Caki2 (cell line): Measurements from ENCODE around the gene DDX39A. TPM values are rescaled to one million over a fixed set of nuclear protein-coding genes. Genes with fewer than 3 reads are reported as not detected.
A peak's percentile ranks its signal among the peaks of the same experiment; 100 is the strongest.

Experiments used
- DNase-seq: peaks from one replicate; pipeline ENCODE4 v3.0.0-alpha.2; 2015; ENCODE audit warnings: low read depth
- in situ Hi-C: cut with HindIII; loops from 2 replicates; pipeline ENCODE4 v1.10.0; 2016; ENCODE audit warnings: low sequenced_read_pairs, low pct_unique_long_range_greater_than_20kb, mixed read lengths
- total RNA-seq: library from RNA; depleted of rRNA; stranded (reverse); fragments of >200 nt; shearing (Covaris generic); gene quantifications from 2 replicates; pipeline ENCODE4 v1.2.3, GENCODE V29; 2014; ENCODE audit warnings: low replicate concordance

Gene DDX39A
- total RNA-seq, 1 experiment from 2014 or later: 194 TPM

GRCh38 chr19:14437578-14438140 lies 18.5 kb upstream of the DDX39A start:
- DNase-seq: no peak
- in situ Hi-C loops: no loop called here

GRCh38 chr19:14435320-14436050 lies 16.3 kb upstream of the DDX39A start:
- no peak for DNase-seq

GRCh38 chr19:14434543-14435319 lies 15.6 kb upstream of the DDX39A start:
- in situ Hi-C loops: no loop called here
- peak; percentile 98 for DNase-seq

More at GRCh38 chr19:14435320-14436050, 16.3 kb upstream of the DDX39A start:
- in situ Hi-C loops: no loop called here

GRCh38 chr19:14433554-14434501 lies 14.7 kb upstream of the DDX39A start:
- peak; percentile 71 for DNase-seq

GRCh38 chr19:14432791-14433553 lies 13.8 kb upstream of the DDX39A start, which contains the start of gene PKN1:
TSS of gene PKN1 (plus strand) at chr19:14433306. CDS start at chr19:14433522, 216 bp downstream.
- no peak for DNase-seq
- in situ Hi-C loops: no loop called here

More at GRCh38 chr19:14433554-14434501, 14.7 kb upstream of the DDX39A start:
- in situ Hi-C loops: no loop called here

- no peak for DNase-seq
- in situ Hi-C loops: no loop called here
Measured at GRCh38 chr19:14430712-14431111, 11.6 kb upstream of the DDX39A start.

DNA sequence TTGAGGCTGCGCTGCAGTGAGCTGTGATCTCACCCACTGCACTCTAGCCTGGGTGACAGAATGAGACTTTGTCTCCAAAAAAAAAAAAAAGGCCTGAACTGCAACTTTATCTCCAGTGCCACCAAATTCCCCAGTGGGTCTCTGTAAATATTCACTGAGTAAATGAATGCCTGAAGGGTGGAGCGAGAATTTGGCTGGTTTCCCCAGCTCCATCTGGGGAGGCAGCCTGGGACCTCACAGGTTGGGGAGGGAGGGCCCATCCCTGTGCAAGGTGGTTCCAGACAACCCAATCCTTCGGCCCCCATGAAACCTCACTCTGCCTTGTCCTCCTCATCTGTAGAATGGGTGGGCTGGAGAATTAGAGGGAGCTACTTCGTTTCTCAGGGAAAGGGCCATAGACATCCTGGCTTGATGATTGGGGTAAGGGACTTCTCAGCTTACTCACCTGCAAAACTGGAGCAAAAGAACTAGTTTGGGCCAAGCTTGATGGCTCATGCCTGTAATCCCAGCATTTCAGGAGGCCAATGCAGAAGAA lies 9.8 kb upstream of the DDX39A start:
- in situ Hi-C loops: no loop called here
- DNase-seq: no peak

DNA sequence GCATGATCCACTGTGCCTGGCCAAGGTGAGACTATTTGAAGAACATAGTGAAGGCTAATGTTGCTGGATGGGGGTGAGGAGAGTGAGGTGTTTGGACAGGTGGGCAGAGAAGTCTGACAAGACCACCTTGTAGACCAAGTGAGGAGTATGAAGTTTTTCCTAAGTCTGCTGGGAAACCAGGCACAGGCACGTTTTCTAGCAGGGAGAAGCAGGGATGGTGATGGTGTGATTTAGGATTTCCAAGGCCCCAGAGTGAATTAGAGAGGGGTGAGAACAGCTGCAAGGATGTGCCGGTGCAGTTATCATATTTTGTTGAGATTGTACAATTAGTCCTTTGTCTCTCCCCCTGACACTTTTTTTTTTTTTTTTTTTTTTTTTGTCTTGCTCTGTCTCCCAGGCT lies 8.3 kb upstream of the DDX39A start:
- no peak for DNase-seq
- in situ Hi-C loops: no loop called here

GRCh38 chr19:14425696-14426138 lies 6.6 kb upstream of the DDX39A start:
- in situ Hi-C loops: no loop called here
- DNase-seq: peak; percentile 69

DNA sequence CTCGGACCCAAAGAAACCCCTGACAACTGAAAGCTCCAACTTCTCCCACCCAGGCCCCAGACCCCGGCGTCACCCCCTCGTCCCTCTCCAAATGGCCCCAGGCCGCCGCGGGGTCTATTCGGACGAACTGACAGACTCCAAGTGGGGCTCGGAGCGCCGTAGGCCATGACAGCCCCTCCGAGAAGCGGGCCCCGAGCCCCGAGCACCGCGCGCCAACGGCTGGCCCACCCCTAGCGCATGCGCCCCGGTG lies 360 bp downstream of the DDX39A start:
- in situ Hi-C loops: no loop called here
- DNase-seq: no peak

GRCh38 chr19:14416817-14417231 lies 2.3 kb downstream of the DDX39A start:
- in situ Hi-C loops: no loop called here
- no peak for DNase-seq

DNA sequence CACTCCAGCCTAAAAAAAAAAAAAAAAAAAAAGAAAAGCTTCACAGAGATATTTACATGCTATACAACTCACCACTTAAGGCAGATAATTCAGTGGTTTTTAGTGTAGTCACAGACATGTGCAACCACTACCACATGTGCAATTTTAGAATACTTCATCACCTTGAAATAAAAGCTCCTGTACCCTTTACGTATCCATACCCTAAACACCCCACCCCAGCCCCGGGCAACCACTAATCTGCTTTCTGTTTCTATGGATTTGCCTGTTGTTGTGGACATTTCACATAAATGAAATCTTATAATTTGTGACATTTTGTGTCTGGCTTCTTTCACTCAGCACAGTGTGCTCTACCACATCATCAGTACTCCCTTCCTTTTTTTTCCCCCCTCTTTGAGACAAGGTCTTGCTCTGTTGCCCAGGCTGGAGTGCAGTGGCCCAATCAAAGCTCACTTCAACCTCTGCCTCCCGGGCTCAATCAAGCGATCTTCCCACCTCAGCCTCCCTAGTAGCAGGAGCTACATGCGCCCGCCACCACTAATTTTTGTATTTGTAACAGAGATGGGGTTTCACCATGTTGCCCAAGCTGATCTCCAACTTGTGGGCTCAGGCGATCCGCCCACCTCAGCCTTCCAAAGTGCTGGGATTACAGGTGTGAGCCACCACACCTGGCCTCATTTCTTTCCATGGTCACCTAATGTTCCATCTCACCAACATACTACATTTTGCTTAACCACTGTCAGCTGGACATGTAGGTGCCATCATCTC lies 4.0 kb downstream of the DDX39A start:
- in situ Hi-C loops: no loop called here
- DNase-seq: no peak

- in situ Hi-C loops: no loop called here
- DNase-seq: no peak
Measured at GRCh38 chr19:14413693-14414181, 5.4 kb downstream of the DDX39A start.

DNA sequence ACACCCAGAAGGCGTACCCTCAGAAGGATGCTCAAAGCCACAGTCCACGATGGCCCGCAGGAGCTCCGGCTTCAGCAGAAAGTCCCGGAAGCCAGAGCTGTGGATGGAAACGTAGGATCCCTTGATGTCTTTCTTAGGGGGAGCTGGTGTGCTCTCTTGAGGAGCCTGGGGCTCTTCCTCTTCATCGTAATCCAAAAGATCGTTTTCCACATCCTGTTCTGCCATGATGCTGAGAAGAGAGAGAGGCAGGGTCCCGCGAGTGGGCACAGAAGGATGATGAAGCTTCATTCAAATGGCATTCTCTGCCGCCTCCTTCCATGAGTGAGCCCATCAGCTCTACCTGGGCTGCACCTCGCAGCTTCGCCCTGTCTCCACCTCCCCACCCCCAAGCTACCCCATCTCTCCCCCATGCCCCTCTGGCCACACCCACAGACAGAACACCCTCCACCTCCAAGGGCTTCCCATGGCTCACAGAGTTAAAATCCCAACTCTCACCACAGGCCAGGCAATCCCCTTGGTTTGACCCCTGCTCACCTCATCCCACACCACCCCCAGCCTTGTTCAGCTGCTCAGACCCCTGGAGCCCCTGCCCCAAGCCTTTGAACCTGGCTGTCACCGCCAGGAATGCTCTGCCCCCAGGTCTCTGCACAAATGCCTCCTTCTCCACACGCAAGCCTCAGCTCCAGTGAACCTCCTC lies 6.0 kb downstream of the DDX39A start:
- in situ Hi-C loops: no loop called here
- no peak for DNase-seq

DNA sequence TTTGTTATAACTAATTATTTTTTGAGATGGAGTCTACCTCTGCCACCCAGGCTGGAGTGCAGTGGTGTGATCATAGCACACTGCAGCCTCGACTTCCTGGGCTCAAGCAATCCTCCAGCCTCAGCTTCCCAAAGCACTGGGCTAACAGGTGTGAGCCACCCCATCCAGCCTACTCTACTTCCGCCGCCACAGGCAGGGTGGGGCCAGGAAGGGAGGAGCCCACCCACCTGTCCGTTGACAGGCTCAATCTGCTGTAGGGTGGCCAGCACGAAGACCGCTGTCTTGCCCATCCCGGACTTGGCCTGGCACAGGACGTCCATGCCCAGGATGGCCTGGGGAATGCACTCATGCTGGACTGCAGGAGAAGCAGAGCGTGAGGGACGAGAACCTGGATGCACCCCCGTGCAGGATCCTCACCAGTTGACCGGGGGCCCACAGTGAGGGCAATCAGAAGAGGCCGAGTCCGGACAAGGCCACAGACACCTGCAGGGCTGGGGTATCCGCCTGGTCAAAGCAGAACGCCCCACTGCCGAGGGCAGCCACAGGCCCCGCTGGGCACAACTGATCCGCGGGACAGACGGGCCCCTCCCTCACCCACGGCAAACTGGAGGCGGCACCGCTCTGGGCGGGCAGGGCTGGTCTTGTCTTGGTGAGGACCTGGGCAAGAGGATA lies 6.7 kb downstream of the DDX39A start:
- no peak for DNase-seq
- in situ Hi-C loops: no loop called here

DNA sequence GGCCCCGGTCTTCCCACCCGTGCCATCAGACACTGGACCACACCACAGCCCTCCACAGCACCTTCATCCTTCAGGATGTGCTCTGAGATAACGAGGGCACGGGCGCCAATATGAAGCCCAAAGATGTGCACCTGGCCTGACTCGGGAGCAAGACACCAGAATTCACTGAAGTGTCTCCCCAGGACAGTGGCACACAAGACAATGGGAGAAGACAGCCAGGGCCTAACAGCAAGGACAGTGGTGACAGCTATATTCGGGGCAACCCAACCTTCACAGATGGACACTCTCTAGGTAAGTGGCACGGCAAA lies 7.2 kb downstream of the DDX39A start:
- DNase-seq: no peak
- in situ Hi-C loops: no loop called here
